Retinal pigment epithelial cell (primary cell): ENCODE measurements around the gene SUSD3.
A peak's percentile ranks its signal among the peaks of the same experiment; 100 is the strongest.

Experiments
- DNase-seq: peaks from one replicate; pipeline ENCODE4 v3.0.0-alpha.2; 2010; ENCODE audit warnings: low read depth
- H3K4me3 ChIP-seq: 2 replicates; pipeline ENCODE4 v1.5.1; 2011; ENCODE audit warnings: mild to moderate bottlenecking, low read length, control low read depth, moderate library complexity
- TF ChIP-seq, protein P1 (sequence below): conservative IDR thresholded peaks from 2 replicates; pipeline ENCODE4 v1.5.1; 2011; ENCODE audit warnings: low read depth, low read length, control low read depth, inconsistent platforms

SUSD3 gene

DNA sequence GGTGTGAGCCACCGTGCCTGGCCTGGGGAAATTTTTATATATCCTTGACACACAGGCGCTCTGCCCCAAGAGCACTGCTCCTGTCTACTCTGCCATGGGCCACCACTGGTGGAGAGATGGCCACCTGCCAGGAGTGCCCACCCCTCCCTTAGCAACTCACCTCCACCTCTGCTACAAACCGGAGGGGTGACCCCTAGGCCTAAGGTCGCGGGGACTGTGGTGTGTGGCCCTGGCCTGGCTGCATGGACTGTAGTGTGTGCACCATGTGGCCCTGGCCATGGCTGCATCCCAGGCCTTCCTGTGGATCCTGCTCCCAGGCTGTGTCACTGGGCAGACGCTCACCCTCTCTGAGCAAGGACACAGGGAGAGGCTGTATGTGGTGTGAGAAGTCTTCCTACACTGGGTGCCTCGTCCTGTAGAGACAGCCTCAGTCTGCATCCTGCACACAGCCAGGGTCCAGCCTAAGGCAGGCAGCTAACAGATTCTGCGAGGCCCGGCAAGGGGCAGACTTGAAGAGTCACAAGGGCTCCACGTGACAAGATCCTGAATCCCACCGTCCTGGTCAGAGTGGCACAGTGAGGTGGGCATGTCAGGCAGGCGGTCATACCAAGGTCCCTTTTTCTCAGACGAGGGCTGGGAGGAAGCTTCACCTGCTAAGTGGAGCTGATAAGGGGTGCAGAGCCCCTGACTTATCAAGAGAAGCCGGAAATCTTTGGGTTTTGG is 65.2 kb downstream of the SUSD3 start:
- H3K4me3 ChIP-seq, result no peak overlapping the region
- TF ChIP-seq, protein P1, sequence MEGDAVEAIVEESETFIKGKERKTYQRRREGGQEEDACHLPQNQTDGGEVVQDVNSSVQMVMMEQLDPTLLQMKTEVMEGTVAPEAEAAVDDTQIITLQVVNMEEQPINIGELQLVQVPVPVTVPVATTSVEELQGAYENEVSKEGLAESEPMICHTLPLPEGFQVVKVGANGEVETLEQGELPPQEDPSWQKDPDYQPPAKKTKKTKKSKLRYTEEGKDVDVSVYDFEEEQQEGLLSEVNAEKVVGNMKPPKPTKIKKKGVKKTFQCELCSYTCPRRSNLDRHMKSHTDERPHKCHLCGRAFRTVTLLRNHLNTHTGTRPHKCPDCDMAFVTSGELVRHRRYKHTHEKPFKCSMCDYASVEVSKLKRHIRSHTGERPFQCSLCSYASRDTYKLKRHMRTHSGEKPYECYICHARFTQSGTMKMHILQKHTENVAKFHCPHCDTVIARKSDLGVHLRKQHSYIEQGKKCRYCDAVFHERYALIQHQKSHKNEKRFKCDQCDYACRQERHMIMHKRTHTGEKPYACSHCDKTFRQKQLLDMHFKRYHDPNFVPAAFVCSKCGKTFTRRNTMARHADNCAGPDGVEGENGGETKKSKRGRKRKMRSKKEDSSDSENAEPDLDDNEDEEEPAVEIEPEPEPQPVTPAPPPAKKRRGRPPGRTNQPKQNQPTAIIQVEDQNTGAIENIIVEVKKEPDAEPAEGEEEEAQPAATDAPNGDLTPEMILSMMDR, result no peak
- no peak for DNase-seq

DNA sequence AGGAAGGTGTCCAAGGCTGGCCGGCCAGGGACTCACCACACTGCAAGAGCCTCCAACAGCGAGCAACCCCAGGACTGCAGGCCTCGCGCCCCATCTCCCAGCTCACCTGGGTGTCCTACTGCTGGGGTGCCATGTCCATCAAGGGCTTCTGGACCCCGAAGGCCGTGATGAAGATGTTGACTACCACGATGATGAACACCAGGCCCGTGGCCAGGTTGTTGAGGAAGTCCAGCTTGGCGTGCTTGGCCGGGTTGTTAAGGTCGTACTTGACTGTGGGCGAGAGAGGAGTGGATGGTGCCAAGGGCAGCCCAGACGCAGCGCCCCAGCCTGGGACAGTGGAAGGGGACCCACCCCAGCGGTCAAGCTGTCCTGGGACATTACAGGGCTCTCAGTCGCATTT is 66.3 kb downstream of the SUSD3 start:
- no peak for DNase-seq
- TF ChIP-seq, protein P1, result no peak
- no peak overlapping the region for H3K4me3 ChIP-seq

DNA sequence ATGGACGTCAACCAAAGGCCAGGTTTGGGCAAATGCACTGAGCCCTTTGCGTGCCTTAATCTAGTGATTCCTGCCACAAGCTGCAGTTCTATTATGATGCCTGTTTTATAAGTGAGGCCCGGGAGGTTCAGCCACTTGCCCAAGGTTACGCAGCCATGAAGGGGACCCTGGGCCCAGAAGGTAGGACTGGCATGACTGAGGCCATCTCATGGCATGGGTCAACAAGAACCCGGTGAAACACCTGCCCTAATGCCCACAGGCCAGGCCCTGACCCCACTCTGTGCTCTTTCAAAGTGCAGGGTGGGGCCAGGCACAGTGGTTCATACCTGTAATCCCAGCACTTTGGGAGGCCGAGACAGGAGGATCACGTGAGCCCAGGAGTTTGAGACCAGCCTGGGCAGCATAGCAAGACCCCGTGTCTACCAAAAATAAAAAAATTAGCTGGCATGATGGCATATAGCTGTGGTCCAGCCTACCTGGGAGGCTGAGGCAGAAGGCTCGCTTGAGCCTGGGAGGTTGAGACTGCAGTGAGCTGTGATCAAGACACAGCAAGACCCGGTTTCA is 66.9 kb downstream of the SUSD3 start:
- DNase-seq, result no peak
- TF ChIP-seq, protein P1, result no peak
- no peak overlapping the region for H3K4me3 ChIP-seq

DNA sequence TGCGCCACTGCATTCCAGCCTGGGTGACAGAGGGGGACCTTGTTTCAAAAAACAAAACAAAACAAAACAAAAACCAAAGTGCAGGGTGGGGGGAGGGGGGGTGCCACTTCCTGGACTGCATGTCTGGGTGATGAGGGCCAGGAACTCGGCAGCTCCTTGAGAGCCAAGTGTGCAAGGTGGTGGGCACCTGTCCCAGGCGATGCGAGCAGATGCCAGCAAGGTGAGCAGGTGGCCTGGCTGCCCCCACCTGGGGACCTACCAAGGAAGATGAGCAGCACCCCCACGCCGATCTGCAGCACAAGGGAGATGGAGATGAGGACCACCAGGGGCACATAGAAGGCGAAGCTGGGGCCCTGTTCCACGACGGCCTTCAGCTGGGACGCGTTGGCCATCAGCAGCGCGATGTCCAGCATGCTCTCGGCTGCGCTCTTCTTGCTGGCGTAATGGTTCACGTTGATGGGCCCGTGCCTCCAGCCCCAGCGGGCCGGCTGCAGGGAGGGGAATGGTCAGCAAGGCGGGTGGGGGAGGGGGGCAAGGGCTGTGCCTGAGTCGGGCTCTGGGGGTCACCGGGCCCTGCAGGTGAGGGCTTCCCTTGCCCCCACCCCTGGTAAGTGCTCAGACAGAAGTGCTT is 67.8 kb downstream of the SUSD3 start:
- no peak for DNase-seq
- no peak overlapping the region for H3K4me3 ChIP-seq
- TF ChIP-seq, protein P1, result no peak

DNA sequence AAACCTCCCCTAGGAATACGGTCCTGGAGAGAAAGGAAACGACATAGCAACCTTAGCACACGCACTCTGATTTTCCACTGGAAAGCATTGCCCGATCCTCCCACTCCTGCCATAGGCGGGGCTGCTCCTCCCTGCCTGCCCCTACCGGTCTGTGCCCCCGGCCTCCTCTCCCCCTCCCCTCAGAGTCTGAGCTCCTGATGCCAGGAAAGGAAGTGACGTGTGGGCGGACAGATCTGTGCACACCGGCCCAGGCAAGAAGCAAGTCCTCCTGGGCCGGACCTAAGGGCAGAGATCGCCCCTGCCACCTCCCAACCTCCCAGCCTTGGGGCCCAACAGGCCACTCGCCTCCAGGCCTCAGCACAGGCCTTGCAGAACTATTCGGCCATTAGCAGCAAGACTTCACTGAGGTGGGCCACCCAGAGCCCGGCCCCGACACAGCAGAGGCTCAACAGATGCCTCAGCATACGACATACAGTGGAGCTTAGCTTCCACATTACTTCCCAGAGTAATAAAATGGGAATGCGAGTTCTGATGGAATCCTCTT is 68.4 kb downstream of the SUSD3 start:
- H3K4me3 ChIP-seq, result no peak overlapping the region
- DNase-seq, result peak; percentile 51
- TF ChIP-seq, protein P1, result no peak

DNA sequence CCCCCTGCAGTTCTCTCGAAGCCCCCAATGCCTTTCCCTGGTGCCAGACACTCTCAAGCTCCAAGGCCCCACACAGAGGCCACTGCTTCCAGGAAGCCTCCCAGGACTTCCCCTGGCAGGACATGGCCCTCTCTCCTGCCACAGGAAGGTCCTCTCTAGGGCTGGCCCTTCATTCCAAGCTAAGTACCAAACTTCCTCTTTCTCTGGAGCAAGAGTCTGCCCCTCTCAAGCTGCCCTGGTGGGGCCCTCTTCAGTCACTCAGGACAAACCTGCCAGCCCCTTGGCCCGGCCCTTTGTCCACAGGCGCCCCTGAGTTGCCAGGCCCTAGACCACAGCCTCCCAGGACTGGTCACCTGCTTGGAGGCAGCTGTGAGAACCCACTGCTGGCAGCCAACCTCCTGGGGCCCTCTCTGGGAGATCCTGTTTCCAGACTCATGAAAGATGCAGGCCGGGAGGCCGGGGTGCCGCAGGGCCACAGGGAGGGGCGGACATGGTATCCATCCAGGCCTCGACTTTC is 69.0 kb downstream of the SUSD3 start:
- H3K4me3 ChIP-seq, result no peak overlapping the region
- TF ChIP-seq, protein P1, result no peak
- peak; percentile 46 for DNase-seq
